NB4 (cell line): ENCODE data around the gene NEO1.

Experiments
- DNase-seq: peaks from one replicate; pipeline ENCODE4 v3.0.0; 2010; ENCODE audit warnings: low read depth
- H3K4me3 ChIP-seq: one replicate; pipeline ENCODE4 v1.5.1; 2011; ENCODE audit warnings: mild to moderate bottlenecking, low read depth, low read length, moderate library complexity
- CTCF ChIP-seq: IDR thresholded peaks from one replicate; pipeline ENCODE4 v1.5.1; 2012; ENCODE audit warnings: low read depth, low read length
- MAX ChIP-seq: IDR thresholded peaks from 2 replicates; pipeline ENCODE4 v1.6.1; 2011; ENCODE audit warnings: low read depth, low read length
- MYC ChIP-seq: IDR thresholded peaks from 2 replicates; pipeline ENCODE4 v1.6.1; 2011; ENCODE audit warnings: low read depth, low read length
- POLR2A ChIP-seq: IDR thresholded peaks from 2 replicates; pipeline ENCODE4 v1.6.1; 2011; ENCODE audit warnings: mild to moderate bottlenecking; ENCODE audit not compliant: insufficient read length; ENCODE audit errors: extremely low read depth

Gene NEO1

GRCh38 chr15:73282567-73283365, 230.5 kb downstream of the NEO1 start:
- no peak for TF ChIP-seq POLR2A
- no peak for TF ChIP-seq MAX
- no peak for TF ChIP-seq MYC
- TF ChIP-seq CTCF: no peak
- no peak overlapping the region for H3K4me3 ChIP-seq
- DNase-seq: no peak

- no peak for TF ChIP-seq MAX
- TF ChIP-seq CTCF: no peak
- TF ChIP-seq MYC: no peak
- no peak for TF ChIP-seq POLR2A
- DNase-seq: no peak
- no peak overlapping the region for H3K4me3 ChIP-seq
These were observed 231.2 kb downstream of the NEO1 start for GRCh38 chr15:73283366-73283962.

GRCh38 chr15:73284090-73284716, 231.9 kb downstream of the NEO1 start:
- peak; percentile 57 for DNase-seq
- no peak overlapping the region for H3K4me3 ChIP-seq
- TF ChIP-seq CTCF: peak; percentile 21
- no peak for TF ChIP-seq MAX

GRCh38 chr15:73286311-73286710, 234.0 kb downstream of the NEO1 start:
- DNase-seq: no peak
- no peak overlapping the region for H3K4me3 ChIP-seq
- no peak for TF ChIP-seq MYC
- TF ChIP-seq MAX: no peak
- TF ChIP-seq POLR2A: no peak
- no peak for TF ChIP-seq CTCF

- TF ChIP-seq POLR2A (no peak), MAX (no peak), CTCF (no peak), MYC (no peak)
- H3K4me3 ChIP-seq: no peak overlapping the region
- peak; percentile 69 for DNase-seq
These were observed 234.8 kb downstream of the NEO1 start for GRCh38 chr15:73287019-73287418.
